H9 (cell line): ENCODE data around the gene BICDL1. TPM values are rescaled to one million over a fixed set of nuclear protein-coding genes. Genes with fewer than 3 reads are reported as not detected.

Experiments used
- DNase-seq: peaks from one replicate; pipeline ENCODE4 v3.0.0-alpha.2; 2017
- H2AFZ ChIP-seq: one replicate; pipeline ENCODE4 v1.6.1; 2013; ENCODE audit warnings: mild to moderate bottlenecking, low read length, control low read depth, moderate library complexity
- H2AK5ac ChIP-seq: 2 replicates; pipeline ENCODE4 v1.6.1; 2013; ENCODE audit warnings: low read length, control low read depth, mixed read lengths; ENCODE audit not compliant: insufficient read length
- H2BK120ac ChIP-seq: one replicate; pipeline ENCODE4 v1.6.1; 2013; ENCODE audit warnings: low read depth, mild to moderate bottlenecking, low read length, control low read depth, inconsistent platforms; ENCODE audit not compliant: poor library complexity, severe bottlenecking
- H2BK12ac ChIP-seq: 2 replicates; pipeline ENCODE4 v1.6.1; 2013; ENCODE audit warnings: low read length, control low read depth, mixed read lengths, low read depth; ENCODE audit not compliant: insufficient read length
- H2BK15ac ChIP-seq: 2 replicates; pipeline ENCODE4 v1.6.1; 2013; ENCODE audit warnings: low read depth, low read length, control low read depth
- H2BK20ac ChIP-seq: one replicate; pipeline ENCODE4 v1.6.1; 2013; ENCODE audit warnings: low read depth, mild to moderate bottlenecking, low read length, control low read depth, inconsistent platforms; ENCODE audit not compliant: poor library complexity, severe bottlenecking
- H2BK5ac ChIP-seq: 2 replicates; pipeline ENCODE4 v1.6.1; 2013; ENCODE audit warnings: low read length, control low read depth, mixed read lengths; ENCODE audit not compliant: insufficient read length
- H3K14ac ChIP-seq: 2 replicates; pipeline ENCODE4 v1.6.1; 2013; ENCODE audit warnings: low read length, control low read depth; ENCODE audit not compliant: insufficient read depth
- H3K18ac ChIP-seq: 2 replicates; pipeline ENCODE4 v1.6.1; 2013; ENCODE audit warnings: low read depth, mild to moderate bottlenecking, mixed read lengths, low read length, control low read depth; ENCODE audit not compliant: insufficient read length
- H3K23ac ChIP-seq: 2 replicates; pipeline ENCODE4 v1.6.1; 2013; ENCODE audit warnings: low read length, control low read depth, mixed read lengths, low read depth; ENCODE audit not compliant: insufficient read length
- H3K23me2 ChIP-seq: 2 replicates; pipeline ENCODE4 v1.6.1; 2013; ENCODE audit warnings: low read depth, mild to moderate bottlenecking, mixed read lengths, low read length, control low read depth; ENCODE audit not compliant: insufficient read length, poor library complexity, severe bottlenecking
- H3K27ac ChIP-seq: 2 replicates; pipeline ENCODE4 v1.5.1; 2013; ENCODE audit warnings: low read length, control low read depth, mixed read lengths, low read depth; ENCODE audit not compliant: insufficient read length
- H3K27me3 ChIP-seq: 2 replicates; pipeline ENCODE4 v1.6.1; 2013; ENCODE audit warnings: low read length, control low read depth, inconsistent platforms; ENCODE audit not compliant: insufficient read depth
- H3K4ac ChIP-seq: 2 replicates; pipeline ENCODE4 v1.6.1; 2013; ENCODE audit warnings: low read depth, mild to moderate bottlenecking, control low read depth, inconsistent platforms, low read length, moderate library complexity
- H3K4me1 ChIP-seq: 2 replicates; pipeline ENCODE4 v1.6.1; 2013; ENCODE audit warnings: low read length, control low read depth, inconsistent platforms; ENCODE audit not compliant: insufficient read depth
- H3K4me2 ChIP-seq: 2 replicates; pipeline ENCODE4 v1.6.1; 2013; ENCODE audit warnings: low read length, control low read depth, mixed read lengths; ENCODE audit not compliant: insufficient read length, insufficient read depth
- H3K56ac ChIP-seq: 2 replicates; pipeline ENCODE4 v1.6.1; 2013; ENCODE audit warnings: low read depth, mild to moderate bottlenecking, mixed read lengths, low read length, control low read depth; ENCODE audit not compliant: insufficient read length
- H3K79me1 ChIP-seq: 2 replicates; pipeline ENCODE4 v1.6.1; 2013; ENCODE audit warnings: low read depth, mild to moderate bottlenecking, moderate library complexity, low read length, control low read depth, inconsistent platforms; ENCODE audit not compliant: insufficient read depth, poor library complexity, severe bottlenecking
- H3K79me2 ChIP-seq: 2 replicates; pipeline ENCODE4 v1.6.1; 2013; ENCODE audit warnings: low read length, control low read depth, inconsistent platforms; ENCODE audit not compliant: insufficient read depth
- H3K9ac ChIP-seq: 2 replicates; pipeline ENCODE4 v1.6.1; 2013; ENCODE audit warnings: low read length, control low read depth, mixed read lengths; ENCODE audit not compliant: insufficient read length; ENCODE audit errors: extremely low read depth
- H3K9me3 ChIP-seq: one replicate; pipeline ENCODE4 v1.6.1; 2013; ENCODE audit warnings: low read depth, low read length, inconsistent platforms; ENCODE audit not compliant: control insufficient read depth
- H3T11ph ChIP-seq: one replicate; pipeline ENCODE4 v1.6.1; 2013; ENCODE audit warnings: mild to moderate bottlenecking, low read length, control low read depth, inconsistent platforms
- H4K20me1 ChIP-seq: one replicate; pipeline ENCODE4 v1.6.1; 2013; ENCODE audit not compliant: control insufficient read depth, insufficient read length, insufficient read depth
- H4K5ac ChIP-seq: 2 replicates; pipeline ENCODE4 v1.6.1; 2013; ENCODE audit warnings: low read depth, mild to moderate bottlenecking, mixed read lengths, low read length, control low read depth; ENCODE audit not compliant: insufficient read length
- H4K8ac ChIP-seq: replicated peaks from 2 replicates; pipeline ENCODE4 v1.6.1; 2013; ENCODE audit warnings: low read length, control low read depth, mixed read lengths, low read depth; ENCODE audit not compliant: insufficient read length
- H4K91ac ChIP-seq: 2 replicates; pipeline ENCODE4 v1.6.1; 2013; ENCODE audit warnings: low read depth, mild to moderate bottlenecking, moderate library complexity, mixed read lengths, low read length, control low read depth; ENCODE audit not compliant: insufficient read length
- H3K27ac Mint-ChIP-seq, 3 experiments: 2 replicates in 2 of 3; 3 replicates in 1 of 3; pipeline ENCODE4 v1.8.0; 2020 to 2021; ENCODE audit warnings: mixed read lengths in 3 of 3, mild to moderate bottlenecking in 1 of 3, moderate library complexity in 1 of 3
- H3K27me3 Mint-ChIP-seq: 2 replicates; pipeline ENCODE4 v1.8.0; 2021; ENCODE audit warnings: low read depth, mild to moderate bottlenecking, moderate library complexity, mixed read lengths
- H3K36me3 Mint-ChIP-seq, 3 experiments: 2 replicates in 2 of 3; 3 replicates in 1 of 3; pipeline ENCODE4 v1.8.0; 2020 to 2021; ENCODE audit warnings: low read depth in 3 of 3, mixed read lengths in 3 of 3; ENCODE audit not compliant: insufficient read depth in 1 of 3
- H3K4me1 Mint-ChIP-seq, 2 experiments: 2 replicates each; pipeline ENCODE4 v1.8.0; 2020; ENCODE audit warnings: mixed read lengths in 2 of 2
- H3K4me3 Mint-ChIP-seq, 2 experiments: 2 replicates in 1 of 2; 3 replicates in 1 of 2; pipeline ENCODE4 v1.8.0; 2020 to 2021; ENCODE audit warnings: mild to moderate bottlenecking in 2 of 2, mixed read lengths in 2 of 2, moderate library complexity in 1 of 2
- H3K9me3 Mint-ChIP-seq, 2 experiments: 2 replicates in 1 of 2; 3 replicates in 1 of 2; pipeline ENCODE4 v1.8.0; 2020; ENCODE audit warnings: mild to moderate bottlenecking in 2 of 2, mixed read lengths in 2 of 2, moderate library complexity in 1 of 2
- WGBS: extraction: QIAGEN DNeasy Blood & Tissue Kit; methylation state at CpG from one replicate; pipeline ENCODE4 v1.1.7; 2013; ENCODE audit warnings: missing lambda C conversion rate, low lambda C conversion rate, mixed read lengths; ENCODE audit not compliant: insufficient read length; ENCODE audit errors: extremely low coverage; 5-methylcytosine and 5-hydroxymethylcytosine counted together
- total RNA-seq: library from RNA; stranded (reverse); gene quantifications from 2 replicates; pipeline ENCODE4 v1.2.1, GENCODE V29; 2021
- TF ChIP-seq, protein P1 (sequence below): fragments of 200-600 bp; sonication (generic); conservative IDR thresholded peaks from 3 replicates; pipeline ENCODE4 v1.8.0; 2021; ENCODE audit warnings: antibody characterized with exemption, mild to moderate bottlenecking

Gene BICDL1
- total RNA-seq, 1 experiment from 2014 or later: 13.8 TPM

DNA sequence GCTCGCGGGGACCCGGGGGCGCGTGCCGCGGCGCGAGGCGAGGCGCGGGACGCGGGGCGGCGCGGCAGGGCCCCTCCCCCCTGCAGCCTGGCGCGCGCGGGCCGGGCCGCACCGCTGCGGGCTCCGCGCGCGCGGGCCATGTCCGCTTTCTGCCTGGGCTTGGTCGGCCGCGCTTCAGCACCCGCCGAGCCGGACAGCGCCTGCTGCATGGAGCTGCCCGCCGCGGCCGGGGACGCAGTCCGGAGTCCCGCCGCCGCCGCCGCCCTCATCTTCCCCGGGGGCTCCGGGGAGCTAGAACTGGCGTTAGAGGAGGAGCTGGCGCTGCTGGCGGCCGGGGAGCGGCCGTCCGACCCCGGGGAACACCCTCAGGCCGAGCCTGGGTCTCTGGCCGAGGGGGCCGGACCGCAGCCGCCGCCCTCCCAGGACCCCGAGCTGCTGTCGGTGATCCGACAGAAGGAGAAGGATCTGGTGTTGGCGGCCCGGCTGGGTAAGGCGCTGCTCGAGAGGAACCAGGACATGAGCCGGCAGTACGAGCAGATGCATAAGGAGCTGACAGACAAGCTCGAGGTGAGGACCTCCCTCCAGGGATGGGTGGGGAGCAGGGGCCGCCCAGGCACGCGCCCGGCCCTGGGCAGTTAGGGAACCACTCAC, 820 bp downstream of the BICDL1 start:
- peak overlapping the region; percentile 63 to 80 for H3K4me3 Mint-ChIP-seq
- Histone ChIP-seq H3K9ac (no peak overlapping the region), H2BK15ac (no peak overlapping the region), H2BK5ac (no peak overlapping the region), H4K91ac (no peak overlapping the region), H3K56ac (no peak overlapping the region), H3K9me3 (no peaks in the 10 kb centered on the region), H3K4me1 (peaks cover 3% of the 10 kb centered on the region; the same call in 1 of the 2 replicates), H3K18ac (no peak overlapping the region), H3K27ac (no peak overlapping the region), H2BK12ac (no peak overlapping the region), H4K5ac (no peak overlapping the region), H4K8ac (no peak overlapping the region), H3K14ac (no peak overlapping the region), H3K4ac (no peak overlapping the region), H4K20me1 (no peaks in the 10 kb centered on the region), H2AK5ac (no peak overlapping the region), H3K79me2 (no peaks in the 10 kb centered on the region), H2BK20ac (no peak overlapping the region), H3K4me2 (peak overlapping the region; percentile 68), H3T11ph (no peak overlapping the region), H3K79me1 (no peaks in the 10 kb centered on the region), H3K23me2 (peaks cover 7% of the 10 kb centered on the region), H3K23ac (no peak overlapping the region), H3K27me3 (no peaks in the 10 kb centered on the region), H2AFZ (no peak overlapping the region), H2BK120ac (no peak overlapping the region)
- no peaks in the 10 kb centered on the region for H3K9me3 Mint-ChIP-seq
- peak; percentile 86 for DNase-seq
- H3K27me3 Mint-ChIP-seq: peaks cover 29% of the 10 kb centered on the region
- WGBS: no CpG with 5 or more reads among the region's 79 CpGs
- H3K36me3 Mint-ChIP-seq: peaks cover 0 to 14% (median 10%) of the 10 kb centered on the region in 3 experiments; a peak in 4 of 7 replicates
- peaks cover 19 to 23% of the 10 kb centered on the region in 2 experiments for H3K4me1 Mint-ChIP-seq
- H3K27ac Mint-ChIP-seq: no peak overlapping the region
- TF ChIP-seq, protein P1, sequence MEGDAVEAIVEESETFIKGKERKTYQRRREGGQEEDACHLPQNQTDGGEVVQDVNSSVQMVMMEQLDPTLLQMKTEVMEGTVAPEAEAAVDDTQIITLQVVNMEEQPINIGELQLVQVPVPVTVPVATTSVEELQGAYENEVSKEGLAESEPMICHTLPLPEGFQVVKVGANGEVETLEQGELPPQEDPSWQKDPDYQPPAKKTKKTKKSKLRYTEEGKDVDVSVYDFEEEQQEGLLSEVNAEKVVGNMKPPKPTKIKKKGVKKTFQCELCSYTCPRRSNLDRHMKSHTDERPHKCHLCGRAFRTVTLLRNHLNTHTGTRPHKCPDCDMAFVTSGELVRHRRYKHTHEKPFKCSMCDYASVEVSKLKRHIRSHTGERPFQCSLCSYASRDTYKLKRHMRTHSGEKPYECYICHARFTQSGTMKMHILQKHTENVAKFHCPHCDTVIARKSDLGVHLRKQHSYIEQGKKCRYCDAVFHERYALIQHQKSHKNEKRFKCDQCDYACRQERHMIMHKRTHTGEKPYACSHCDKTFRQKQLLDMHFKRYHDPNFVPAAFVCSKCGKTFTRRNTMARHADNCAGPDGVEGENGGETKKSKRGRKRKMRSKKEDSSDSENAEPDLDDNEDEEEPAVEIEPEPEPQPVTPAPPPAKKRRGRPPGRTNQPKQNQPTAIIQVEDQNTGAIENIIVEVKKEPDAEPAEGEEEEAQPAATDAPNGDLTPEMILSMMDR: no peak
